ENCODE results near the gene VASN. TPM values are rescaled to one million over a fixed set of nuclear protein-coding genes. Genes with fewer than 3 reads are reported as not detected.

Gene VASN
- total and polyA plus RNA-seq, 10 of the 15 experiments (the other 5 are each of a cell fraction or from before 2014, with no cell fraction given), result 0.02 to 0.19 (median 0.14) TPM; not detected in 6

GRCh38 chr16:4414187-4414917 is 42.7 kb downstream of the VASN start (continued):
- no peak for TF ChIP-seq SUPT20H (IDR thresholded peaks at IDR 0.05; ENCODE audit: borderline replicate concordance, control insufficient read depth, low read depth, low read length)
- TF ChIP-seq ZBTB4 (CRISPR knock-in tag; IDR thresholded peaks at IDR 0.05), result no peak
- 0 out of 2 replicates have a peak, but pooled peaks have one; percentile 25 for TF ChIP-seq GATAD2B (conservative IDR thresholded peaks at IDR 0.05; ENCODE audit: low read depth)
- no peak for TF ChIP-seq ZNF274 (IDR thresholded peaks at IDR 0.05; ENCODE audit: insufficient read depth, insufficient read length)
- TF ChIP-seq ZBTB33 (IDR thresholded peaks at IDR 0.05), result no peak
- TF ChIP-seq CEBPZ (IDR thresholded peaks at IDR 0.05; ENCODE audit: low read depth, low read length), result no peak
- peak; percentile 97 for TF ChIP-seq MLLT1 (IDR thresholded peaks at IDR 0.05)
- TF ChIP-seq MEF2B (IDR thresholded peaks at IDR 0.05; ENCODE audit: partially characterized antibody, poor library complexity, severe bottlenecking), result peak; percentile 66
- no peak for TF ChIP-seq SIX5 (IDR thresholded peaks at IDR 0.05; ENCODE audit: low read depth, low read length, severe bottlenecking)
- TF ChIP-seq HSF1 (IDR thresholded peaks at IDR 0.05; ENCODE audit: low read depth, low read length), result 0 out of 2 replicates have a peak, but pooled peaks have one; percentile 61
- peak; percentile 77 for TF ChIP-seq IKZF1 (conservative IDR thresholded peaks at IDR 0.05)
- TF ChIP-seq EGR1 (IDR thresholded peaks at IDR 0.05; ENCODE audit: borderline replicate concordance in 1 of 2, low read depth in 2 of 2, low read length in 2 of 2), result peak in 1 of 2 experiments; percentile 96; a peak in 2 of 3 replicates
- TF ChIP-seq SKIL (IDR thresholded peaks at IDR 0.05; ENCODE audit: low read depth, poor library complexity, severe bottlenecking), result peak; percentile 81

Data from GM12878 (cell line).